GM18517 (cell line): ENCODE data around the gene ZDHHC8.

Experiments
- ATAC-seq: cut with Tn5 transposase; IDR thresholded peaks from one replicate; pipeline ENCODE4 v1.9.1; 2021; ENCODE audit warnings: mild to moderate bottlenecking, moderate library complexity; ENCODE audit not compliant: unreplicated experiment

Gene ZDHHC8

DNA sequence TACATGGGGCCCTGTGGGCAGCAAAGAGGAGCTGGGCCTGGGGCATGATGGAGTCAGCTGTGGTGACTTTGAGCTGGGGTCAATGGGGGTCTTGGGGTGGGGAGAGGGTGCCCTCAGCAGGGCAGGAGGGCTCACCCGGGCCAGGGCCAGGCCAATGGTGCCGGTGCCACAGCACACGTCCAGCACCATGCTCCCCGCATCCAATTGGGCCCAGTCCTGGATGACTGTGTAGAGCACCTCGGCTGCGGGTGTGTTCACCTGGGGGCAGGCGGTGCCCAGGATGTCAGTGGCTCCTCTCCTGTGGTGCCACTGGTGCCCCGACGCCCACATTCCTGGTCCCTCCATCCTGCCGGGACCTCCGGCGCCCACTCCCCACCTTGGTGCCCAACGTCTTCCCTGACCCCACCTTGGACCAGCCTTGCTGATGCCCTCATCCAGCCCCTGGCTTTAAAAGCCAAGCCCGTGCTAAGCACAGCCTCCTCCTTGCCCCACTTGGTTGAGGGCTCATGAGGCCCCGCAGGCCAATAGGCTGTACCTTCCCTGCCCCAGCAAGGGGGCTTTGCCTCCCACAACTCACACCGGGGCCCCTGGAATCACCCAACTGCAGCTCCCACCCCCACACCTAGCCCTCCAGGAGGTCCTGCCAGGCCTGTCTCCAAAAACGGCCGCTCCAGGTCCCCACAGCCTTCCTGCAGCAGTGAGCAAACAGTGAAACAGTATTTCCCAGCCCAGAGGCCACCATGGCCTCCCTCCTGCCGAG lies 17.9 kb upstream of the ZDHHC8 start:
- no peak for ATAC-seq

DNA sequence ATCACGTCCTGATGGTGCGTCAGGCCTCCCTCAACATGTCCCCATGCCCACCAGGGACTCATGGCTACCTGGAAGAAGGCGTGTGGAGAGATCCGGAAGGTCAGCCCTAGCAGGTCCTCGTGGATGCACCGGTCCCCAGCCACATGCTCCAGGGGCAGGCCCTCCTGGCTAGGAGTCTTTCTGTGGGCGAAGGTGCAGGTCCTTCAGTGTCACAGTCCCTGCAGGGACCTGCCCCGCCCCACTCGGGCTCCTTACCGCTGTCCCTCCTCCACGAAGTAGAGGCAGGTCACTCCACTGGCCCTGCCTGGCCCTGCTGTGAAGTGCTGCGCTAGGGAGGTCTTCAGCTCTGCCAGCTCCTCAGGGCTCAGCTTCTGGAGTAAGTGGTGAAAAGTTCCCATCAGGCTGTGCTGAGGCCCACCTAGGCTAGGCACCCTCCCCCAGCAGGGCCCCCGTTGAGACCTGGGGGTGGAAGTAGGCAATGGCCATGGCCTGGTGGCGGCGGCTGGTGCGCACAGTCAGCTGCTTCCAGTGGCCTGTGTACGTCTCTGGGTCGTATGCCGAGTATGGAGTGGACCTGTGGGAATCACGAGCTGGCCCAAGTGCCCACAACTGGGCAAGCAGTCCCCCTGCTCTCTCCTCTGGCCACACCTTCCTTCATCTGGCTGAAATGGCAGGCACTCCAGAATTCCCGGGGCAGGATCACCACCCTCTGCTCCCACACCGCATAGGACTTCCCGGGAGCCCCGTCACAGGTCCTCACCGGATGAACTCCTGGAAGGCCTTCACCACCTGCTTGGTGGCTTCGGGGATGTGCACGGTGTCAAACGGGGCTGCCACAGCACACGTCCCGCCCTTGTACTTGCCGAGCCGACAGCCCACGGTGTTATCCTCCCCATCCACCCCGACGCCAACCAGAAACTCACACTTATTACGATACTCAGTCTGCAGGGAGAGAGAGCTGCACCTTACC lies 16.8 kb upstream of the ZDHHC8 start:
- no peak for ATAC-seq

DNA sequence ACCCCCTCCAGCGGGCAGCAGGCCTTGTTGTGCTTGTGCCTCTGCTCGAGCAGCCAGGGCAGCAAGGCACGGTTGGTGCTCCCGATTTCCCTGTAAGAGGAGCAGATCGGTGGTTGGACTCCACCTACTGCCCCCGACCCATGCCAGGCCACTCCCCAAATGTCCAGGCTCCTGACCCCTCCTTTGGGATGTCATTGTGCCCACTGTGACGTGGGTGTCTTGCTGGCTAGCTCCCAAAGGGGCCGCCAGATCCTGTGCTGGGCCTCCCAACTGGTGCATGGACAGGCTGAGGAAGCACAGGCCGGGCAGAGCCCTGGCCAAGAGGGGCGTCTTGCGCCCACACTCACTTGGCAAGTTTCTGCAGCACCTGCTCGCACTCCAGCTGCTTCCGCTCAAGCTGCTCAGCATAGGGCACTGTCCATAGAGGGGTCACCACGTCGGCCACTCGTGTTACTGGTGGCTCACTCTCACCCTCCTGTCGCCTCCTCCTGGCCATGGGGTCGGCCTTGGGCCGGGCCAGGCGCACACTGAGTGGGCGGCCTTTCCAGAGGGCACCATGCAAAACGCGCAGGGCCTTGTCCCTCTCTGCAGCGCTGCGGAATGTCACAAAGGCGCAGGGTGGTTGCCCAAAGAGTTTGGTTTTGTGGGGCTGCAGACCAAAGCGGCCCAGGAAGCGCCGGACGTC lies 15.8 kb upstream of the ZDHHC8 start, which contains the start of gene RANBP1:
Gene RANBP1 (plus strand): TSS at position 414 of the 685 bp plus-strand sequence. CDS start 81 bp downstream, at position 495.
- ATAC-seq, result no peak

DNA sequence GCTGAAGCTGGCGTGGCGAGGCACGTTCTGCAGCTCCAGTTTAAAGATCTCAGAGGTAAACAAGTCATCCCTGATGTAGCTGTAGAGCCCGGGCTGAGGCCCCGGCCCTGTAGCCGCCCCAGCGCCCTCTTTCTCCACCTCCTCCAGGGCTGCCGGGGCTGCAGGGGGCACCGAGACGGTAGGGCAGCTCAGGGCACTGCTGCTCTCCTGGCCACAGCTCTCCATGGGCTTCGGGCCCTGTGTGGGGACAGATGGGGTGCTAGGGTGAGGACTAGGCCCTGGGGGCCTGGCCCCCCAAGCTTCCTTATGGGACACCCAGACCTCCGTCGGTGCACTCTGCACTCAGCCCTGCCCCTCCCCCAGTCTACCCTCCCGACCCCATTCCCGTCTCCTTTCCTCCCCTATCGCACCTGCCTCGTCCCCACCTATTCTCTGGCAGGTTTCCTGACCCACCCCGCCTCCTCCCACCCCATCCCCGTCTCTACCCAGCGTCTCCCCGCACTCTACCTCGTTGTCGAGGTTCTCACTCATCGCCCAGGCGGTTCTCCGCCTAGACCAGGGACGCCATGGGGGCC lies 15.1 kb upstream of the ZDHHC8 start:
- no peak for ATAC-seq

DNA sequence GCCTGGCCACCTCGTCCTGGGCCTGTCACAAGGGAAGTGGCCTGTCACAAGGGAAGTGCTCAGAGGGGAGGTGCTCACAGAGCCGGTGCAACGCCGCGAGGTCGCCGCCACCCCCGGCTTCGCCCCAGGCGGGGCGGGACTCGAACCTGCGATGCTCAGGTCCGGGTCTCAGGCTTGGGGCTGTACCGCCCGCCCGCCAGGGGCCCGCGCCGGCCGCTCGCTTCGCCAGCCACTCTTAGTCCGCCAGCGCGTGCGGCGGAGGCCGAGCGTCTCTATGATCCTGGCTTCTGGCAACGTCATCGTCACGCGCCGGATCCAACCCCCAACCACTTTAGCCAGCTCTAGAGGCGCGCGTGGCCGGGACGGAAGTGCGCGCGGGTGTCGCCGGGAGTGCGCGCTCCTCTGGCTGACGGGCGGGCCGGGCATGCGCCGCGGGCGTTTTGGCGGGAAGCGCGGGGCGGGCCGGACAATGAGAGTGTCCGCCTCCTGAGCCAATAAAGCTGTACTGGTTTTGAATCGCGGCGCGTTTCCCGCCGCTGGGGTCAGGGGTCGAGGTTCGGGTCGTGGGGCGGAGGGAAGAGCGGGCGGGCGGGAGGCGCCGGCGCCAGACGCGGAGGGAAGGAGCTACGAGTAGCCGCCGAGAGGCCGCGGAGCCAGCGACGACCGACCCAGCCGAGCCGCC lies 14.5 kb upstream of the ZDHHC8 start, which contains the start of gene TRMT2A:
Gene TRMT2A (minus strand): TSS at position 276 of the 682 bp plus-strand sequence. CDS start 320 bp downstream, outside the sequence.
- ATAC-seq, result peak; percentile 79

DNA sequence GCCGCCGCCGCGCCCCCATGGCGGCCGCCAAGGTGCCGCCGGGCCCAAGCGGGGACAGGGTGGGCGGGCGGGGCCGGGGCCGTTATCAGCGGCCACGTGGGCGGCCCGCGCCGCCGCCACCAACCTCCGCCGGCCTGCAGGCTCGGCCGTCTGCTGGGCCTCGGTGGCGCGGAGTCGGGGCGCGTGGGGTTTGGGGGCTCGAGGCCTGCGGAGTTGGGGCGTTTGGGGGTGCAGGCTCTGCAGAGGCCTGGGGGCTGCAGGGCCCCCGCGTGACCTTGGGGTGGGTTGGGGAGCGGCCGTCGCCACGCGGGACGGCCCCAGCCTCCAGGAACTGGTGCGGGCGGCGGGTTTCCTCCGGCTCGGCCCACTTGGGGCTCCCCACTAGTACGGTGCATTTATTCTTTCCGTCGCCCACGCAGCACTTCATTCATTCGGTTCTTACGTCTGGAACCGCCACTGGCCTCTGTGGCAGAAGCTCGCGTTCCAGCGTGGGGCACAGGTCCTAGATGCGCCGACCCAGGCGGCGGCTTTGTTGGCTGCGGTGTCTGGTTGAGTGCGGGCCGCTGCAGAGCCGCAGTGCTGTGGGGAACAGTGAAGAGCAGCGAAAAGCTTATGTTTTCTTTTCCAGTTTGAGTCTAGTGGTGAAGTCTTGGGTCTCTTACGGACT lies 13.8 kb upstream of the ZDHHC8 start:
- peak; percentile 15 for ATAC-seq

DNA sequence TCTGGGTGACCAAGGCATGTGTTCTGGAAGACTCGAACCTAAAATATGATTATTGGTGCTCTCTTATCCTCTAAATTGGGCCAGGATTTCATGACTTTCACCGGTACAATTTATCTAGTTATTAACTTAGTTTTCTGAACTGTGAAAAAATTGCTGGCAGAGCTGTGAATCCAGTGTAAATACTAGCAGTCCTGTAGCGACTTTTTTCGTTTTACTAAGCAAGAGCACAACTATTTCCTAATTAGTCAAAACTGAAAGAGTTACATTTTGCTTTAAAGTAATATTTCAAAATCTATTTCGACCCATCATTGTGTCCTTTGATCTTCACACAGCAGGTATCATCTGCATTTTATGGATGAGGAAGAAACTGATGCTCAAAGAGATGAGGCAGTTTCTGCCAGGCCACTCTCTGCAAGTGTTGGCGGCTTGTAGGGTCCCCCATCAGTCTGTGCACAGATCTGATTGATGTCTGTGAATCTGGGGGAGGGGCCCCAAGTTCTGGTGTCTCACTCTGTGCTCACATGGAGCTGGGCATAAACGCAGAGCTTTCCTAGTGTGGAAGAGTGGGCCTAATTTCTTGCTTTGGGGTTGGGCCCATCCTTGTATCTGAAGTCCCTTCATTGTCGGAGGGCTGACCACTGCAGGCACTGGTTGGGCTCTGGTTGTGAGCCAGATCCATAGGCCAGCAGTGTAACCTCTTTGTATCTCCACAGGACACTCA lies 13.1 kb upstream of the ZDHHC8 start:
- ATAC-seq, result no peak

DNA sequence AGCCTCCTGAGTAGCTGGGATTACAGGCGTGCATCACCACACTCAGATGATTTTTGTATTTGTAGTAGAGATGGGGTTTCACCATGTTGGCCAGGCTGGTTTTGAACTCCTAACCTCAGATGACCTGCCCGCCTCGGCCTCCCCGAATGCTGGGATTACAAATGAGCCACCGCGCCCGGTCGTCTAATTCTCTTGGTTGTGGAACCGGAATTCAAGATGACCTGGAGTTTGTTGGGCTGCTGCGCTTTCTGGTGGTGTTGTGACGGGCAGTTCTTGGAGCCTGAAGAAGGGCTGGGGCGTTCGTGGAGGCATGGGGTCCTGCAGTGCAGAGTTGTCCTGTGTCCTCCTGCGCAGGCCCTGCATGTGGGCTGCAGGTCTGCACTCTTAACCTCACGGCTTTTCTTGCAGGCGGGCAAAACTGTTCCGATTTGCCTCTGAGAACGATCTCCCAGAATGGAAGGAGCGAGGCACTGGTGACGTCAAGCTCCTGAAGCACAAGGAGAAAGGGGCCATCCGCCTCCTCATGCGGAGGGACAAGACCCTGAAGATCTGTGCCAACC lies 9.7 kb upstream of the ZDHHC8 start:
- ATAC-seq, result no peak

DNA sequence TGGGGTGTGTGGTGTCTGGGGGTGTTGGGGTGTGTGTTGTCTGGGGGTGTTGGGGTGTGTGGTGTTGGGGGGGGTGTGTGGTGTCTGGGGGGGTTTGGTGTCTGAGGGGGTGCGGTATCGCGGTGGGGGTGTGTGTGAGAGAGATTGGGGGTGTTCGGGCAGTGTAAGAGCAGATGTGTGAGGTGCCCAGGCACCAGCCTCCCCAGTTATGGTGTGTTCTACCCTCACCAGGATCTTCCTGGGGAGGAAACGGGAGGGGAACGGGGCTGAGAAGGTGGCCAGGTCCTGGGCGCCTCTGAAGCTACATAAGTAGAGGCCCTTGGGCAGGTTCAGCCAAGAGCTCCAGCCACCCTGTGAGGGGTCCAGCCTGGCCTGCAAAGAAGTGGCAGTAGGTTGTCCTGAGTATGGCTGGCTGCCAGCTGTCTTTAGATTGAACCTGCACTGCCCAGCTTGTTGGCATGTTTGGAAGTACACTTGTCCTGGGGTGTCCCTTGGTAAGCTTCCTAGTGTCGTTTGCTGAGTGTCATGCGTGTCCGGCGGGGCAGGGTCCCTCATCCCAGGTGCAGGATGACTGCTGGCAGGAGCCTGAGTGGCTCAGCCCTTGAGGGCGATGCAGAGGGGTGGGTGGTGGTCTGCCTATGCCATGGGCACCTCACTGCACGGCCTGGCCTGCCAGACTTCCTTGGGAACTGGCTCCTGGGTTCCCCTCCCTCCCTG lies 8.1 kb upstream of the ZDHHC8 start:
- ATAC-seq, result no peak

DNA sequence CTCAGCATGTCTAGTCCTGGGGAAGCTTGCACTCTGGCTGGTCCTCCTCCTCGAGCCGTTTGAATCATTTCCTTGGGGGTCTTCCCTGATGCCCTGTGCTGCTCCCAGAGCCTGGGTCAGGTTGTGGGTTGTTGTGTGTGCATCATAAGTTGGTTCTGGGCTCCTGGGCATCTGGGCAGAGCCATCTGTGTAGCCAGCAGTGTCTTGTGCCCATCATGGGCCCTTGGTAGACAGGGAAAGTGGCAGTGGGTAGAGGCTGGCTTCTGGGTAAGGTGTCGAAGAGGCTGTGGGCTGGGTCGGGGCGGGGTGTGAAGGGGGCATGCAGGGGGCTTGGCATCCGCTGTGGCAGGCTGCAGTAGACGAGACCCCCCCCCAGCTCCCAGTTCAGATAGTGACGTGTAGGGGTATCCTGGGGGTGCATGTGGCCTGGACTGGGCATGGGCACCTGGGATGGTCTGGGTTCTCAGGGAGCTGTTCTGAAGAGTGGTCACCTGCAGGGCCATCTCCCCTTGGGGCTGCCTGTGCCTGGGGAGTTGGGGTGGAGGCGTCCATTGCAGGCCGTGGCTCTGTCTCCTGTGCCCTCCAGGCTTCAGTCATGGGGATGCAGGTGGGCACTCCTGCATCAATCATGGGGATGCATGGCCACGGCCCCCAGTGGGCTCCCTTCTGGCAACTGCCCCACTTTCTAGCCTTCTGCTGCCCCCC lies 7.4 kb upstream of the ZDHHC8 start:
- ATAC-seq, result no peak

DNA sequence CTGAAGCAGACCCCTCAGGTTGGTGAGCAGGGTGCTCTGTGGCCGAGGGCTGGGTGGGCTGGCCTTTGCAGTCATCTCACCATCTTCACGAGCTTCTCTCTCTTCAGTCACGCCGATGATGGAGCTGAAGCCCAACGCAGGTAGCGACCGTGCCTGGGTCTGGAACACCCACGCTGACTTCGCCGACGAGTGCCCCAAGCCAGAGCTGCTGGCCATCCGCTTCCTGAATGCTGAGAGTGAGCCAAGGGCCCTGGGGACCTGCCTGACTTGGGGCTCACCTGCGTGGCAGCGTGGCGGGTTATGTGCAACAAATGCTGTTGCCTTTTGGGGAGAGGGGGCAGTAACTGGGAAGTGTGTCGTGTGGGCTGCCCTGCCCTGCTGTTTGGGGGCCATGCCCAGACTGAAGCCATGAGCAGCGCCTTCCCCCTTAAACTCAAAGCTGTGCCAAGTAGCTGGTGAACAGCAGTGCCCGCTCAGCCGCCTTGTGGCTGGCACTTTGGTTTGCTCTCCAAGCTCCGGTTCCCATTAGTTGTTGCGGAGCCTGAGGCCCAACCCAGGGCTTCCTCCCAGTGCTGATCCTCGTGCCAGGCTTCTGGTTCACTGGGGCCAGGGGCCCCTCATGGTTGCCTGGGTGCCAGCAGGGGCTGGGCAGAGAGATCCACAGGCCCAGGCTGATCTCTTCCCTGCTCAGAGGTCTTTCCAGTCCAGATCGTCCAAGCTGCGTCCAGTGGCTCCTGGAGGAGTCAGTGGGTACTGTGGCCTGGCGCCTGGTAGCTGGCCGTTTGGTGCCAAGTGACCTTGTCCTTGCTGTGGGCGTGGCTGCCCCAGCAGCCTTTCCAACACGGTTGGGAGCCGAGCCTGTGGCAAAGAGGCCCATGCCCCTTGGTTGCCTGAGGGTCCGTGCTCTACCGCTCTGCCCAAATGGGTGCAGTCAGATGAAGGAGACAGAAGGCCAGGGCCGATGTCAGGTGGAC lies 6.1 kb upstream of the ZDHHC8 start:
- ATAC-seq, result no peak

DNA sequence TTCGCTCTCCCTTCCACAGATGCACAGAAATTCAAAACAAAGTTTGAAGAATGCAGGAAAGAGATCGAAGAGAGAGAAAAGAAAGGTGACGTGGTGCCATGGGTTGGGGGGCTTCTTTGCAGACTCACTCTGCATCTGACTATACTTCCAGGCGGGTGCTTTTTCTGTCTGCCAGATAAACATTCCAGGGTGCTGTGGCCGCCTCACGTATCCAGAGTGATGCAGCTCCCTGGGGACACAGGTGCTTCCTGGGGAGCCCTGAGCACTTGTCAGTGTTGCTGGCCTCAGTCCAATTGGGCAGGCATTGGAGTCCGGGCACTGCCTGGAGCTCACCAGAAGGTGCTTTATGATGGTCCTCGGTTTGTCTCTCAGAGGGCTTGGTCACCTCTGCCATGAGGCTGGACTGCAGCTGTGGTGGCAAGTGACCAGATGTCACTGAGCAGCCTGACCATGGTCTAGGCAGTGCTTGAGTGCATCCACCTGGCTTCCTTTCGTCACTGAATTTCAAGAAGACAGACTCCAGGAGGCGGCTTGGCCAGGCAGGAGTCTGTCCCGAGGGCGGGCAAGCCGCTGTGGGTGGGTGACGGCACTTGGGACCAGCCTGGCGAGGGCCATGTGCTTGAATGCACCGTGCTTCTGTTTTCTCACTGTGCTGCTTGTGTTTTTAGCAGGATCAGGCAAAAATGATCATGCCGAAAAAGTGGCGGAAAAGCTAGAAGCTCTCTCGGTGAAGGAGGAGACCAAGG lies 5.1 kb upstream of the ZDHHC8 start:
- no peak for ATAC-seq

DNA sequence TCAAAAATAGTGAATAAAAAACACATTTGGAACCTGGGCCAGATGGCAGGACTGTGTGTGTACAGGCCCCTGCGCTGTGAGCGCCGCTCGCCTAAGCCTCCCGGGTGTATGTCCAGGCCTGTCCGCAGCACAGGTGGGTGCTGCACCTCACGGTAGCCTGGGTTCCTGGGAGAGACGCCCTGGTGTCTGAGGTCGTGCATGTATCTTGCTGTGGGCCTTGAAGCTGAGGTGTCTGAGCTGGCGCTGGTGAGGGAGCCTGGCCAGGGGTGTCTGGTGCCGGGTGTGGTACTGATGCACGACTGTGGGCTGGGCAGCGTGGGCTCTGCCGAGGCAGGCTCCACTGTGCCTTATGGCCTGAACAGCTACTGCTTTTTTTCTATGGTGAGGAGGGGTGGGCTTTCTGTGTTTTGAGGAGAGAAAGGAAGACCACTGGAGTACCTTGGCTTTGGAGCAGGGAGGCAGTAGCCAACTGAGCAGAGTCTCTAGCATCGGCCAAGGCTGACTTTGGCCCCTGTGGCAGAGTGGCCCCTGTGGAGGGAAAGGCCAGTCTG lies 4.2 kb upstream of the ZDHHC8 start:
- ATAC-seq, result no peak

DNA sequence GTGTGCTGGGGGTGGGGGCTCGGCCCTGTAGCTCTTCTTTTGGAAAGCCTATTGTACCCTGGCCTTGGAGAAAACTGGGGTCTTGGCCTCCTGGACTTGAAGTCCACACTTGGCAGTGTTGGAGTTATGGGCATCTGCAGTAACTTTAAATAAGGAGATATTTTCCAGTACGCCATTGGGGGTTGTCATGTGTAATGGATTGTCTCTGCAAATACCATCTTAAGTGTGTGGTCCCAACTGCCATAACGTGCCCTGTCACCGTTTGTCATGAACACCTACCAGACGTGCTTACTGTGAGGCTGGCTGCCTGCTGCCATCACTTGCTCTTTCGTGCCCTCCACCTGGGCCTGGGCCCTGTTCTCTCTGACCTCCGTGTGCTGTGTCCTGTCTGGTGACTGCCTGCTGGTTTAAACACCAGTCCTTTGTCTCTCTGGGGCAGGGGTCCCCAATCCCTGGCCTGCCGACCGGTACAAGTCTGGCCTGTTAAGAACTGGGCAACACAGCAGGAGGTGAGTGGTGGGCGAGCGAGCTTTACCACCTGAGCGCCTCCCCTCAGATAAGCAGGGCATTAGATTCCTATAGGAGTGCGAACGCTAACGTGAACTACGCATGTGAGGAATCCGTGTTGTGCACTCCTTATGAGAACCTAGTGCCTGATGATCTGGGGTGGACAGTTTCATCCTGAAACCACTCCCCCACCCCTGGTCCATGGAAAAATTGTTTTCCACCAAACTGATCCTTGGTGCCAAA lies 3.6 kb upstream of the ZDHHC8 start:
- no peak for ATAC-seq

DNA sequence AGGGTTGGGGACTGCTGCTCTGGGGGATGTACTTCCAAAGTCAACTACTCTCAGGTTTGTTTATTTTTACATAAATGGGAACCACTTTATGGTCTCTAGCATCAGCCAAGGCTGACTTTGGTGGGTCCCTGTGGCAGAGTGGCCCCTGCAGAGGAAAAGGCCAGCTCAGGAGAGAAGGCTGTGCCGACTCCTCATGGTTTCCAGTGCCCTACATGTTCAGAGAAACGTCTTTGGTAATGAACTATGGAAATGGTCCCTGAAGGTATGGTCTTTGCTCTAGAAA lies 3.0 kb upstream of the ZDHHC8 start:
- ATAC-seq, result no peak
